Spleen (tissue), 11 donors: ENCODE data around the gene RIMBP2. TPM values are rescaled to one million over a fixed set of nuclear protein-coding genes. Genes with fewer than 3 reads are reported as not detected.

ENCODE experiments used
- DNase-seq: peaks from one replicate; pipeline ENCODE4 v3.0.0-alpha.2; 2020
- H3K27ac ChIP-seq, 8 donors: fragments of 200-600 bp; sonication (generic) in 7 of 8; 1 replicate in 4 of 8; 2 replicates in 4 of 8; pipeline versions ENCODE4 v1.5.0 to v1.8.0; 2016 to 2021; ENCODE audit warnings: inconsistent platforms in 4 of 8, mild to moderate bottlenecking in 4 of 8, moderate library complexity in 1 of 8
- H3K27me3 ChIP-seq, 7 donors: fragments of 200-600 bp; sonication (generic) in 6 of 7; replicated peaks in 1 of 7; 1 replicate in 4 of 7; 2 replicates in 3 of 7; pipeline versions ENCODE4 v1.5.0 to v1.8.0; 2016 to 2021; ENCODE audit warnings: inconsistent platforms in 3 of 7, mild to moderate bottlenecking in 1 of 7
- H3K36me3 ChIP-seq, 6 donors: fragments of 200-600 bp; sonication (generic) in 5 of 6; 1 replicate in 4 of 6; 2 replicates in 2 of 6; pipeline versions ENCODE4 v1.5.0 to v1.8.0; 2016 to 2021; ENCODE audit warnings: inconsistent platforms in 2 of 6
- H3K4me1 ChIP-seq, 6 donors: fragments of 200-600 bp; sonication (generic) in 5 of 6; 1 replicate in 3 of 6; 2 replicates in 3 of 6; pipeline versions ENCODE4 v1.5.0 to v1.8.0; 2016 to 2021; ENCODE audit warnings: inconsistent platforms in 3 of 6
- H3K4me3 ChIP-seq, 8 donors: fragments of 200-600 bp; sonication (generic) in 7 of 8; 1 replicate in 4 of 8; 2 replicates in 4 of 8; pipeline versions ENCODE4 v1.5.0 to v1.8.0; 2016 to 2021; ENCODE audit warnings: inconsistent platforms in 4 of 8, mild to moderate bottlenecking in 4 of 8, moderate library complexity in 2 of 8
- H3K9me3 ChIP-seq, 8 donors: fragments of 200-600 bp; sonication (generic) in 7 of 8; 1 replicate in 4 of 8; 2 replicates in 4 of 8; pipeline versions ENCODE4 v1.5.0 to v1.8.0; 2016 to 2021; ENCODE audit warnings: inconsistent platforms in 4 of 8
- CTCF ChIP-seq, 11 experiments: fragments of 200-600 bp in 7 of 11; fragments of 450-650 bp in 4 of 11; sonication (generic) in 4 of 11; IDR thresholded peaks in 8 of 11; conservative IDR thresholded peaks in 3 of 11; 1 replicate in 7 of 11; 2 replicates in 4 of 11; pipeline versions ENCODE4 v1.4.0 to v1.8.0; 2016 to 2021; ENCODE audit warnings: antibody characterized with exemption in 11 of 11, inconsistent platforms in 4 of 11, mild to moderate bottlenecking in 1 of 11
- POLR2A ChIP-seq, 3 donors: fragments of 450-650 bp; IDR thresholded peaks; one replicate each; pipeline ENCODE4 v1.5.1; 2017; ENCODE audit warnings: antibody characterized with exemption in 3 of 3, mild to moderate bottlenecking in 1 of 3
- POLR2AphosphoS5 ChIP-seq, 3 donors: sonication (generic); formaldehyde crosslinking; IDR thresholded peaks; one replicate each; pipeline ENCODE4 v1.5.1; 2017; ENCODE audit warnings: antibody characterized with exemption in 3 of 3
- WGBS, 5 donors: extraction: QIAGEN DNeasy Blood & Tissue Kit in 3 of 5; methylation state at CpG; one replicate each; pipeline versions ENCODE4 v1.1.5 to v1.1.7; 2013 to 2018; 5-methylcytosine and 5-hydroxymethylcytosine counted together
- intact Hi-C: fragments of 100-400 bp; cut with DNase I; formaldehyde crosslinking; loops from one replicate; pipeline ENCODE4 v1.15.0; 2023; ENCODE audit warnings: low total_unique reads
- polyA plus RNA-seq, 3 donors: library from polyadenylated mRNA; stranded (reverse); fragments of 200-250 nt; gene quantifications; one replicate each; pipeline ENCODE4 v1.2.1, GENCODE V29; 2013
- total RNA-seq, 7 donors: library from RNA; depleted of rRNA in 3 of 7; stranded (reverse); fragments of >200 nt in 3 of 7; fragmentation: NEBNext Ultra II Directional in 4 of 7; extraction: Animal tissue kit (Norgen Biotek cat#: 25700) in 4 of 7; gene quantifications; one replicate each; pipeline versions ENCODE4 v1.1.0 to v1.2.1, GENCODE V29; 2016 to 2021
- donor health status: healthy with polysubstance abuse.
- donor health status: DM: no; HTN: no; CAD: no; lungs with moderate emphysema.
- donor health status: DM: no; HTN: no; CAD: no.
- donor health status: Bipolar disorder and iron deficiency.
- donor health status: healthy.
- donor health status: DM: no; HTN: no; CAD: no.
- donor health status: DM: yes; HTN: yes; CAD: no.

Gene RIMBP2
- total and polyA plus RNA-seq, 10 donors, result 0.05 to 5.2 (median 0.95) TPM

- intact Hi-C loops, result no loop called here
- 54 to 71% (median 59%) methylated on average over 10 of the region's 10 CpGs for WGBS, 5 donors
- Histone ChIP-seq H3K4me3 (no peak overlapping the region), H3K4me1 (no peaks in the 10 kb centered on the region), H3K36me3 (no peaks in the 10 kb centered on the region), H3K27me3 (peaks cover 0 to 6% (median 0%) of the 10 kb centered on the region in 7 donors), H3K9me3 (peaks cover 0 to 39% (median 20%) of the 10 kb centered on the region in 8 donors), H3K27ac (no peak overlapping the region)
- no peak for DNase-seq
- TF ChIP-seq CTCF (IDR thresholded peaks at IDR 0.05 in 8 of 11, conservative IDR thresholded peaks at IDR 0.05 in 3 of 11), result no peak
Observed at GRCh38 chr12:130465626-130466025, 250.5 kb downstream of the RIMBP2 start.

- Histone ChIP-seq H3K27me3 (peaks cover 0 to 3% (median 0%) of the 10 kb centered on the region in 7 donors), H3K4me3 (no peak overlapping the region), H3K4me1 (no peaks in the 10 kb centered on the region), H3K27ac (no peak overlapping the region), H3K9me3 (peaks cover 0 to 39% (median 20%) of the 10 kb centered on the region in 8 donors), H3K36me3 (no peaks in the 10 kb centered on the region)
- intact Hi-C loops, result no loop called here
- no peak for TF ChIP-seq POLR2A (IDR thresholded peaks at IDR 0.05)
- no peak for TF ChIP-seq POLR2AphosphoS5 (IDR thresholded peaks at IDR 0.05)
- TF ChIP-seq CTCF (IDR thresholded peaks at IDR 0.05 in 8 of 11, conservative IDR thresholded peaks at IDR 0.05 in 3 of 11), result no peak
- DNase-seq, result no peak
- WGBS, 5 donors, result 90 to 94% (median 93%) methylated on average over 13 to 15 of the region's 15 CpGs
Observed at GRCh38 chr12:130465046-130465445, 251.1 kb downstream of the RIMBP2 start.

- H3K4me1 ChIP-seq, result no peaks in the 10 kb centered on the region
- 69 to 79% (median 71%) methylated on average over 17 to 19 of the region's 19 CpGs for WGBS, 5 donors
- no peak overlapping the region for H3K4me3 ChIP-seq
- H3K27ac ChIP-seq, result no peak overlapping the region
- H3K9me3 ChIP-seq, result peaks cover 0 to 35% (median 19%) of the 10 kb centered on the region in 8 donors
- TF ChIP-seq CTCF (IDR thresholded peaks at IDR 0.05 in 8 of 11, conservative IDR thresholded peaks at IDR 0.05 in 3 of 11) (no peak), POLR2A (IDR thresholded peaks at IDR 0.05) (no peak), POLR2AphosphoS5 (IDR thresholded peaks at IDR 0.05) (no peak)
- H3K36me3 ChIP-seq, result no peaks in the 10 kb centered on the region
- intact Hi-C loops, result no loop called here
- H3K27me3 ChIP-seq, result no peaks in the 10 kb centered on the region
- no peak for DNase-seq
Observed at GRCh38 chr12:130463818-130464670, 252.1 kb downstream of the RIMBP2 start.

DNA sequence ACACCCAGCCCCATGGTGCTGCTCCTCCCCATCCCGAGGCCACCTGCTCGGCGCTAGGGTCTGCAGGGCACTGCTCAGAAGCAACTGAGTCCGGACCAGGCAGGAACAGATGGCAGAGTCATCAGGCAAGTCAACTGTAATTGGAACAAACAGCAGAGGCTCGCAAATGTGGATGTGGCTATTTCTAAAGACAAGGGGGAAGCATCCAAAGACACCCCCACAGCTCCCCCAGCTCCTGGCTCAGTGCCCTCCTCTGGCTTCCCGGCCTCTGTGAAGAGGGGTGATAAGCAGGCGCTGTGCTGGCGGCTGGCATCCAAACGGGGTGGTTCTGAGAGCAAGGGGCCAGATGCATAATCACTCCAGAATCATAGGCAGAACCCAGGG is 252.8 kb downstream of the RIMBP2 start:
- Histone ChIP-seq H3K9me3 (peaks cover 0 to 27% (median 12%) of the 10 kb centered on the region in 8 donors), H3K27me3 (no peaks in the 10 kb centered on the region), H3K4me1 (no peaks in the 10 kb centered on the region), H3K27ac (no peak overlapping the region), H3K36me3 (no peaks in the 10 kb centered on the region), H3K4me3 (no peak overlapping the region)
- no peak for DNase-seq
- intact Hi-C loops, result no loop called here
- WGBS, 5 donors, result 66 to 80% (median 79%) methylated on average over 6 to 9 of the region's 9 CpGs
- TF ChIP-seq POLR2A (IDR thresholded peaks at IDR 0.05), result no peak
- no peak for TF ChIP-seq CTCF (IDR thresholded peaks at IDR 0.05 in 8 of 11, conservative IDR thresholded peaks at IDR 0.05 in 3 of 11)
- TF ChIP-seq POLR2AphosphoS5 (IDR thresholded peaks at IDR 0.05), result no peak
